Measurements from ENCODE around the gene MAD2L1BP.
A peak's percentile ranks its signal among the peaks of the same experiment; 100 is the strongest.
"Not testable (repeated sequence)": the region's sequence is repeated elsewhere in the genome, so short reads cannot be mapped to it uniquely, and the experiment has no call there.

MAD2L1BP gene

GRCh38 chr6:43635387-43636307, at the start of gene MAD2L1BP:
Gene MAD2L1BP (plus strand): TSS chr6:43635840. CDS start chr6:43635876, 36 bp downstream.
- DNase-seq: peak; percentile 86 to 88
- TF ChIP-seq POLR2A (IDR thresholded peaks at IDR 0.05; ENCODE audit: low read length) (peak; percentile 96), GATA1 (IDR thresholded peaks at IDR 0.05; ENCODE audit: low read depth, low read length) (no peak)

GRCh38 chr6:43588194-43588593, 47.4 kb upstream of the MAD2L1BP start:
- no peak for DNase-seq
- no peak for TF ChIP-seq POLR2A (IDR thresholded peaks at IDR 0.05; ENCODE audit: low read length)
- no peak for TF ChIP-seq GATA1 (IDR thresholded peaks at IDR 0.05; ENCODE audit: low read depth, low read length)

GRCh38 chr6:43589564-43589963, 46.1 kb upstream of the MAD2L1BP start:
- DNase-seq: not testable (repeated sequence)

GRCh38 chr6:43593938-43594337, 41.7 kb upstream of the MAD2L1BP start:
- DNase-seq: no peak
- TF ChIP-seq GATA1 (IDR thresholded peaks at IDR 0.05; ENCODE audit: low read depth, low read length) (no peak), POLR2A (IDR thresholded peaks at IDR 0.05; ENCODE audit: low read length) (no peak)

- TF ChIP-seq POLR2A (IDR thresholded peaks at IDR 0.05; ENCODE audit: low read length): no peak
- no peak for TF ChIP-seq GATA1 (IDR thresholded peaks at IDR 0.05; ENCODE audit: low read depth, low read length)
- no peak for DNase-seq
Observed at GRCh38 chr6:43600595-43600994, 35.0 kb upstream of the MAD2L1BP start.

DNA sequence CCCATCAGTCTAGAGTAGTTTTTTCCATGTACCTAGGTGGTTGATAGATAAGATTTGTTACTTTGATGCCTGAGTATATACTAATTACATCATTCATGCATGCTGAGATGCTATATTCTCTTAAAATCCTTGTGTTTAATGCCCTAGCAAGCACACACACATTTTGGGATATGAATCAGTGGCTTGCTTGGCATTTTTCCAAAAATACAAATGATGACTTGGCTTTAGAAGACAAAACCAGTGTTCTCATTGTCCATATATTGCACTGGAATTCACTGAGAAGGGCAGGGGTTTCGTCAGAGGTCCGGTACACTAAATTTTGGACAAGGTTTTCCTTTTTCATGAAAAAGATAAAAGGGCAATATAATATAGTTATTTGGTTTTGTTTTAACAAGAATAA, 31.5 kb upstream of the MAD2L1BP start:
- TF ChIP-seq GATA1 (IDR thresholded peaks at IDR 0.05; ENCODE audit: low read depth, low read length): no peak
- no peak for TF ChIP-seq POLR2A (IDR thresholded peaks at IDR 0.05; ENCODE audit: low read length)
- no peak for DNase-seq

DNA sequence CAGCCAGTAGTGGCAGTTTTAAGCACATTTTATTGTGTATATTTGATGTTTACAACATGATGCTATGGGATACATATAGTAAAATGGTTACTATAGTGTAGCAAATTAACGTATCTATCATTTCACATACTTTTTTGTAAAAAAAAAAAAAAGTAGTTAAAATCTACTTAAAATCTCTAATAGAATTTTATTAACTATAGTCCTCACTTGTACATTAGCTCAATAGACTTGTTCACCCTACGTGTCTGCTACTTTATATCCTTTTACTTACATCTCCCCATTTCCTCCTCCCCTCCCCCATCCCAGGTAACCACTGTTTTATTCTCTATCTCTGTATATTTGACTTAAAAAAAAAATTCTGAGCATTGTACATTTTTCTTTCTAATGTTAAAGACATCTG, 29.6 kb upstream of the MAD2L1BP start:
- no peak for TF ChIP-seq GATA1 (IDR thresholded peaks at IDR 0.05; ENCODE audit: low read depth, low read length)
- TF ChIP-seq POLR2A (IDR thresholded peaks at IDR 0.05; ENCODE audit: low read length): no peak

DNA sequence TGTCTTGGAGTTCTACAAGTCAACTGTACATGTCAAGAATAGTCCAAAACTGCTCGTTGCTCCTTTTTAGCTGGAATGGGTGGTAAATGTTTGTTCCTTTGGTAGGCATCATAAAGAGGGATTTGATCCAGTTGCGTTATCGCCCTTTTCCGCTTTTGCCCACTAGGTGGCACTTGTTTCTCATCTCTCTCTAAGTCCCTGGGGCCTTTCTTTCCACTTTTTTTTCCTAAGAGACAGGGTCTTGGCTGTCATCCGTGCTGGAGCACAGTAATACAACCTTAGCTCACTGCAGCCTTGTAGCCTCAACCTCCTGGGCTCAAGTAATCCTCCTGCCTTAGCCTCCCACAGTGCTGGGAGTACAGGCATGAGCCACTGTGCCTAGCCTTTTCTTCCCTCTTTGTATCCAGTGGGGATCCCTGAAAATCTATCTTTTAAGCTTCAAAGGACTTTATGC, 27.3 kb upstream of the MAD2L1BP start:
- no peak for TF ChIP-seq GATA1 (IDR thresholded peaks at IDR 0.05; ENCODE audit: low read depth, low read length)
- peak; percentile 26 for TF ChIP-seq POLR2A (IDR thresholded peaks at IDR 0.05; ENCODE audit: low read length)
- DNase-seq: peak; percentile 76 to 89

More for the DNA sequence above, 29.6 kb upstream of the MAD2L1BP start:
- no peak for DNase-seq

- TF ChIP-seq POLR2A (IDR thresholded peaks at IDR 0.05; ENCODE audit: low read length) (peak; percentile 6), GATA1 (IDR thresholded peaks at IDR 0.05; ENCODE audit: low read depth, low read length) (no peak)
- DNase-seq: no peak
Observed at GRCh38 chr6:43608807-43609206, 26.8 kb upstream of the MAD2L1BP start.

DNA sequence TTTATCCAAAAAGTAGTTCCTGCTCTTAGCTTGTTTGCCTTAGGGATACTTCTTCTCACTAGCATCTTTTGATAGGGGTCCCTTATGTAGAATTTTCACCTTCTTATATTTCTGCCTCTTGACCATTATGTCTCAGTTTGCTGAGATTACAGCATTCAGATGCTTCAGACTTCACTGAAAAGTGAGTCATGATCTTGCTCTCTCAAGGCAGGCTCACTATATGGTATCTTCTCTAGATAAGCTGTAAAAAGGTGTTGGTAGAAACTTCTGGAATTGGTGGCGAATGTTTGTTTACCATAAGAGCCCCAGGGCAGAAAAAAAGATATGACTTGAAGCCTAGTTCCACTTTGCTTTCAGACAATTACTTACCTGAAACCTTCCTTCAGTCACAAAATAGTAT, 26.2 kb upstream of the MAD2L1BP start:
- no peak for DNase-seq
- TF ChIP-seq GATA1 (IDR thresholded peaks at IDR 0.05; ENCODE audit: low read depth, low read length) (no peak), POLR2A (IDR thresholded peaks at IDR 0.05; ENCODE audit: low read length) (no peak)

GRCh38 chr6:43610431-43610830, 25.2 kb upstream of the MAD2L1BP start:
- TF ChIP-seq GATA1 (IDR thresholded peaks at IDR 0.05; ENCODE audit: low read depth, low read length): no peak
- TF ChIP-seq POLR2A (IDR thresholded peaks at IDR 0.05; ENCODE audit: low read length): no peak
- no peak for DNase-seq

- DNase-seq: no peak
- TF ChIP-seq GATA1 (IDR thresholded peaks at IDR 0.05; ENCODE audit: low read depth, low read length): no peak
- no peak for TF ChIP-seq POLR2A (IDR thresholded peaks at IDR 0.05; ENCODE audit: low read length)
Observed at GRCh38 chr6:43613721-43614395, 21.8 kb upstream of the MAD2L1BP start.

GRCh38 chr6:43614396-43614730, 21.3 kb upstream of the MAD2L1BP start:
- no peak for DNase-seq
- TF ChIP-seq POLR2A (IDR thresholded peaks at IDR 0.05; ENCODE audit: low read length) (no peak), GATA1 (IDR thresholded peaks at IDR 0.05; ENCODE audit: low read depth, low read length) (no peak)

DNA sequence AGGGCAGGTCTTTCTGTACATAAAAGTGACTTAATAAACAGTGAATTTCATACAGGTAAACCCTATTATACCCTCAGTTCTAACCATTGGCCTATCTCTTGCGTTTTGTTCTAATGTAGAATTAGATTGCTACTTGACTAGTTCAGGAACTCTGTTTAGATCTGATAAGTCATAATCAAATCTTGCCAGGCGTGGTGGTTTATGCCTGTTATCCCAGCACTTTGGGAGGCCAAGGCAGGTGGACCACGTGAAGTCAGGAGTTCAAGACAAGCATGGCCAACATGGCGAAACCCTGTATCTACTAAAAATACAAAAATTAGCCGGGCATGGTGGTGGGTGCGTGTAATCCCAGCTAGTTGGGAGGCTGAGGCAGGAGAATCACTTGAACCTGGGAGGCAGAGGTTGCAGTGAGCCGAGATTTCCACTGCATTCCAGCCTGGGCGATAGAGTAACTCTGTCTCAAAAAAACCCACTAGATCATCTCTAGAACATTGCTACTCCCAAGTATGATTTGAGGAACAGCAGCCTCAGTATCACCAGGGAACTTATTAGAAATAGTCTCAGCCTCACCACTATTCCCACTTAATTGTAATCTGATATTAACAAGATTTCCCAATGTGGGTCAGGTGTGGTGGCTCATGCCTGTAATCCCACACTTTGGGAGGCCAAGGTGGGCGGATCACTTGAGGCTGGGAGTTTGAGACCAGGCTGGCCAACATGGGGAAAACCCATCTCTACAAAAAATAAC, 18.7 kb upstream of the MAD2L1BP start:
- peak; percentile 51 to 65 for DNase-seq
- TF ChIP-seq POLR2A (IDR thresholded peaks at IDR 0.05; ENCODE audit: low read length) (peak; percentile 8), GATA1 (IDR thresholded peaks at IDR 0.05; ENCODE audit: low read depth, low read length) (no peak)

Data from erythroblast (primary cell).